LNCaP clone FGC (cell line): ENCODE results near the gene GIPC2.

Source experiments
- DNase-seq: peaks from one replicate; pipeline ENCODE4 v3.0.0-alpha.2; 2011; ENCODE audit warnings: low read depth
- H3K4me3 ChIP-seq: 2 replicates; pipeline ENCODE4 v1.5.1; 2011; ENCODE audit warnings: mild to moderate bottlenecking, low read depth, low read length, control low read depth
- CTCF ChIP-seq: IDR thresholded peaks from 2 replicates; pipeline ENCODE4 v1.5.1; 2012; ENCODE audit warnings: mild to moderate bottlenecking; ENCODE audit not compliant: control insufficient read depth, insufficient read depth; ENCODE audit errors: extremely low read depth

Gene GIPC2

GRCh38 chr1:78036450-78036849 lies 9.3 kb upstream of the GIPC2 start:
- DNase-seq: no peak
- H3K4me3 ChIP-seq: no peak overlapping the region
- TF ChIP-seq CTCF: no peak

GRCh38 chr1:78038071-78038470 lies 7.7 kb upstream of the GIPC2 start:
- H3K4me3 ChIP-seq: no peak overlapping the region
- peak; percentile 79 for DNase-seq
- TF ChIP-seq CTCF: no peak

GRCh38 chr1:78038491-78038939 lies 7.3 kb upstream of the GIPC2 start:
- no peak overlapping the region for H3K4me3 ChIP-seq
- no peak for TF ChIP-seq CTCF
- peak; percentile 74 for DNase-seq

- H3K4me3 ChIP-seq: no peak overlapping the region
- no peak for DNase-seq
- no peak for TF ChIP-seq CTCF
Observed at GRCh38 chr1:78040484-78041089, 5.2 kb upstream of the GIPC2 start.

- TF ChIP-seq CTCF: no peak
- DNase-seq: no peak
- H3K4me3 ChIP-seq: no peak overlapping the region
Observed at GRCh38 chr1:78043436-78043835, 2.3 kb upstream of the GIPC2 start.

- no peak for TF ChIP-seq CTCF
- DNase-seq: no peak
- H3K4me3 ChIP-seq: no peak overlapping the region
Observed at GRCh38 chr1:78044796-78045562, 787 bp upstream of the GIPC2 start.
